ENCODE measurements around the gene ATF4.

GRCh38 chr22:39559456-39560105 lies 39.2 kb downstream of the ATF4 start:
- TF ChIP-seq EZH2 (IDR thresholded peaks at IDR 0.05) (no peak), POLR2AphosphoS5 (IDR thresholded peaks at IDR 0.05; ENCODE audit: borderline replicate concordance, low read depth, low read length) (no peak)

All from SK-N-MC (cell line).